ENCODE measurements around the gene TNIK.

TNIK gene

DNA sequence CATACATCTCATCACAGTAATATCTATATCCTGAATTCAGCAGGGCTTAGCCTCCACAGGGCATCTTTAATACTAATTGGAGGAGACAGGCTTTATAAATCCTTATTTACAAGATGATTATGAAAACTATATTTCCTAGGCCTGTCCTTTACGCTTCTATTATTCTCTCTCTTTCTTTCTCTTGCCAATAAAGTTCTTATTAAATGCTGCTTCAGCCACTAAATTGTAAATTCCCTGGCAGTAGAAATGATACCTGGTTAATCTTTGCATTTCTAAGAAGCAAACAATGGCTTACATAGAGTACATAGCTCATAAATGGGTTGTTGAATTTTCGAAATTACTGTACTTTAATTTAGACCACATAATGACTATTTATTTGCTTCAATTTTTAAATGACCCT is 43.5 kb downstream of the TNIK start:
- DNase-seq: no peak

GRCh38 chr3:171416061-171416460 is 44.1 kb downstream of the TNIK start:
- DNase-seq: no peak

- no peak for DNase-seq
These were observed 45.1 kb downstream of the TNIK start for GRCh38 chr3:171415070-171415469.

DNA sequence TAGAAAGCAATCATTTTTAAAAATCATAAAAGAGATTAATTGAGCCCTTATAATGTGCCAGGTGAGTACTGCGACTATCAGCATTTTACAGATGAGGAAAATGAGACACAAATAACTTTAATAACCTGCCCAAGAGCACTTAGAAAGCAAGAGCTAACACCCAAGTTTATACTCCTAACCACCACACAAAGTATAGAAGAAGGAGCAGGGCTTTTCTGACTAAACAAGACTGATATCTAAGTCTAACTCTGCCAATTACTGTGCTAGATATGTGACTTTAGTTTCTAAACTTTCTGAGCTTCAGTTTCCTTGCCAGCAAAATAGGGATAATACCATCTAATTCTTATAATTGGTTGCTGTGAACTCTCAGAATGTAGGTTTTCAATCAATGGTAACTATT is 47.7 kb downstream of the TNIK start:
- DNase-seq: no peak

- no peak for DNase-seq
These were observed 48.2 kb downstream of the TNIK start for GRCh38 chr3:171412054-171412453.

DNA sequence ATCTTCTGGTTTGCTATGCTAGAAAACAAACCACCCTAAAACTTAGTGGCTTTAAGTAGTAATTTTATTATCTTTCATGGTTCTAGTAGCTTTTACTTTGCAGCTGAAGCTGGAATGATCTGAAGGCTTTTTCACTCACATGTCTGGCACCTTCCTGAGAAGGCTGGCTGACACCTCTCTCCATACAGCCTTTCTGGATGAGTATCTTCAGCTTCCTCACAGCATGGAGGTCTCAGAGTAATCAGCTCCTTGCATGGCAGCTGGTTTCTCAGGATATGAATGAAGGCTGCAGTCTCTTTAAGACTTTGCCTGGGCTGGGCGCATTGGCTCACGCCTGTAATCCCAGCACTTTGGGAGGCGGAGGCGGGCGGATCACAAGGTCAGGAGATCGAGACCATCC is 50.0 kb downstream of the TNIK start:
- no peak for DNase-seq

DNA sequence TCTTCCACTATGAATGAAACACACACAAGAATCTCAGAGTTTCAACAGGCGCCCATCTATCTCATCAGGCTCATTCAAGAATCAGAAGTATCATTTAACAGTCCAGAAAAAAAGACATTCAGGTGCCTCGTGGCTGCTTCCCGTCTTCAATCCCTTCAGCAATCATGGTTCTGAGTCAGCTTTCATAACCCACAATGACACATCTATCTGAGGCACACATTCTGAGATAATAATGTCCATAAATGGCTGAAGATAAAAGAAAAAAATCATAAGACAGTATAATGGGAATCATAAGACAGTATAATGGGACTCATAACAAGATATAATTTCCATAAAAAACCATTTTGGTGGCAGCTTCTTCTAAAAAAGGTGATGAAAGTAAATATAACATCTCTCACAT is 52.4 kb downstream of the TNIK start:
- no peak for DNase-seq

DNA sequence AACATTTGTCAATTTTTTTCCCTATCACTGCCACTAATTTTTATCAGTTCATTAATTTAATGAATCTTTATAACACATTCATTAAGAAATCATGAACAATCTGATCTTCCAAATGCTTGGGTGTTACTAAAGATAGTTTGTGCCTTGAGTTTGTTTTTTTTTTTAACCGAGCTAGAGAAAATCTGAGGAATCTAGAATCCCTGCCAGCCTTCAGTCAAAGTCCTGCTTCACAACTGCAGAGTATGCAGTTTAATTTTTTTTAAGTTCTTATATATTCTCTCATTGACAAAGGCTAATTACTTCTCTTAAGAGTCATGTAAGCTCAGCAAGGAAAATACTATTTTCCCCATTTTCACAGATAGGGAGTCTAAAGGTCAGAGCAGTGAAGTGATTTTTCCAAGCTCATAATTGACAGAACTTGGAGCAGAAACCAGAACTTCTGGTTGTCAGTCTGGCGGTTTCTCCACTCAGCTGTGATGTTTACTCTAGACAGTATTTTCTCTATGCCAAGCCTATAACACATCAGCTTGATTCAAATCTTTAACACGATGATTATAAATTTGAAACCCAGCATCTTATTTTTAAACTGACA is 55.7 kb downstream of the TNIK start:
- no peak for DNase-seq

- no peak for DNase-seq
These were observed 57.9 kb downstream of the TNIK start for GRCh38 chr3:171402281-171402680.

GRCh38 chr3:171401432-171401831 is 58.8 kb downstream of the TNIK start:
- DNase-seq: no peak

- DNase-seq: no peak
These were observed 60.4 kb downstream of the TNIK start for GRCh38 chr3:171399842-171400241.

DNA sequence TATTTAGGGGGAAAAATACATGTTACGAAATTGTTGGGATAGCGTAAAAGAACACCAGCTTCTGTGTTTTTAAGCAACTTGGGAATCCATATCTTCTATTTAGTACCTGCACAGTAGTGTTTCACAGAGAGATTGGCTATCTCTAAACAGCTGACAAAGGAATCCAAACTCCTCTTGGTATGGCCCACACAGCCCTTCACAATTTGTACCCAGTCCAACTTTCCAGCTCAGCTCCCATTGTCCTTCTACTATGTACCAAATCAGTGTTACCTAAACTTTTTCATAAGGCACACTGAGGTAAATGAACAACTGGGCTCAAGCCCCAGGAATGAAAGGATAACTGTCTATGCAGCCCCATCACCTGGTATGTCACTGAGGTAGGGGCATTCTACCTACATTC is 61.9 kb downstream of the TNIK start:
- no peak for DNase-seq

DNA sequence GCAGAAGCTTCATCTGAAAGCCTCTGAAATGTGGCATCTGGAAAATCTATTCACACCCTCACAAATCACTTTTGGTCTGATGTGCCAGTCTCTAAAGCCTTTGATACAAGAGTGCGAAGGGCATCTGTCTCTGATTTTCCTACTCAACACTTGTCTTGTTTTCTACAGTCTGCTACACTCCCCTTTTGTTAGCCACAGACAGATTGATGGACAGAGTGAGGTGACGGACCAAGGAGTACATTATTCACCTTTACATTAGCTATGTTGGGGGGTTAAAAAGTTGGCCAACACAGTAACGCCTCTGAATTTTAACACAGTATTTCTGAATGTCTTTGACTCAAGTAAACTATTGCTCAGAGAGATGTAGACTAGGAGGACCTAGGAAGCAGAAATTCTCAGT is 63.1 kb downstream of the TNIK start:
- DNase-seq: no peak

DNA sequence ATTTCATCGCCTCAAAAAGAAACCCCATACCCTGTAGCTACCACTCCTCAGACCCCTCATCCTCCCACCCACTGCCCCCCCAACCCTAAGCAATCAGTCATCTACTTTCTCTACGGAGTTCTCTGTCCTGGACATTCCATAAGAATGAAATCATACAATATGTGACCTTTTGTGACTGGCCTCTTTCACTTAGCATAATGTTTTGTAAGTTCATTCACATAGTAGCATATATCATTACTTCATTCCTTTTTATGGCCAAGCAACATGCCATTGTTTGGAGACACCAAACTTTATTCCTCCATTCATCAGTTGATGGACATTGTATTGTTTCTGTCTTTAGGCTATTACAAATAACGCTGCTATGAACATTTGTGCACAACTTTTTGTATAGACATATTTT is 64.2 kb downstream of the TNIK start:
- no peak for DNase-seq

DNA sequence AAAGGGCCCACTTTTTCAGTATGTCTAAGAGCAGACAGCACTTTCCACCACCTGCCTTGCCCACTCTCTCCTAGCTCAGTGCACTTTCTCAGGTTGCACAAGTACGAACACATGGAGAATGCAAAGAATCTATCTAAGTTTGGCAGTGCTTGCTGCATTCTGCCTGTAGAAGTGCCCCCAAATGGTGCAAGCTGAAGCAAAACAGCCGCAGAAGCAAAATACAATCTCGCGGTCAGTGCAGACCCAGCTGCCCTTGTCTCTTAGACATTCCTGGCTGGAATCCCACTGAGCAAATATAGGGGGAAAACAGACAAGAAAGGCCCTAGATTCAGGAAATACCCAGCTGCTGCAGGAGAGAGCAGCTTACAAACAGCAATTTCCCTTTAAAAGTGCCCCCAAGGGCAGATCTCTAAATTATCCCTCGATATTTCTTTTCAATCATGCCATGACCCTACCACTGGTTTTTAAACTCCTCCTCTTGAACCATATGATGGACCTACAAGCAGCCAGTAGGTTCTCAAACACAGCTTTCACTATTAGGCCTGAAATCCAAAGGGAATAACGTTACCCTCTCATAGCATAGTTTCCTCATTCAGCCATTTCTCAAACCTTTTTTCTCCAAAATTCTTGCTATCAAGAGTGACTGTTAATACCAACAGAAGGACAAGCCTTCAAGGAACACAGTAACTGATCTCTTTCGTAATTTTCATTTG is 67.0 kb downstream of the TNIK start:
- no peak for DNase-seq

- no peak for DNase-seq
These were observed 68.8 kb downstream of the TNIK start for GRCh38 chr3:171391432-171391831.

DNA sequence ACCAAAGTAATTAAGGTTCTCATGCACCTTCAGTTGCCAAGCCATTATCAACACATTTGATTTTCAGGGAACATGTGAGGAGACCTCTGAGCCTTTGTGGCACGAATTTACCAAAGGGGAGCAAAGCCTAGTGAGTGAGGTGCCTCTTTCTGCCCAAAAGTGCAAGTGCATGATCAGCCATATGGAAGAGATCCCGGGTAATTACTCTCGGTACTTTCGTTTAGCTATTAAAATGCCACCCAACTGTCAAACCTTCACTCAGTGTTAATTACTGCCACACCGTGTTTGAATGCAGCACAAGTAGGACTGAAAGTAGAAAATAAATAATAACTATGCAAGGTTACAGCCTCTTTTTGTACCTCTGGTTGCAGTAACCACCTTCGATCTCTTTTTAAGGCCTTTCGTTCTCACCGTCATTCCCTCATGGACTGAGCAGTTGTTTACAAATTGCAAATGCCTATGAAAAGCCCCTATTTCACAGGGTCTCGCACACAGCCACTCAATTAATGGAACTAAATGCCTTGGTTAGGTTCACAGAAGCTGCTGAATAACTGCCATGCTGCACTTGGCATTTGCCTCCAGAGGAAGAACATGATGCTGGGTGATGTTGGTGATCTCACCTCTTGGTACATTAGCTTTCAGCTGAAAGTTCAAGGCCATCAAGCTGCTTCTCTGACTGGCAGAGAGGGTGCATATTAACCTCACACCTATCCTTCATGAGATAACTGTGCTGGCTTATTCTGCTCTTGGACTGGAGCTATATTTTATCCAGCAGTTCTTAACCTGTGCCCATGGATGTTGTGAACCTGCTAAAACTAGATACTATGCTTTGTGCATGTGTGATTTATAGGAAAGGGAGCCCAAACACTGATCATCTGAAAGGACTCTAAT is 69.9 kb downstream of the TNIK start:
- no peak for DNase-seq

GRCh38 chr3:171389491-171389890 is 70.7 kb downstream of the TNIK start:
- DNase-seq: no peak

DNA sequence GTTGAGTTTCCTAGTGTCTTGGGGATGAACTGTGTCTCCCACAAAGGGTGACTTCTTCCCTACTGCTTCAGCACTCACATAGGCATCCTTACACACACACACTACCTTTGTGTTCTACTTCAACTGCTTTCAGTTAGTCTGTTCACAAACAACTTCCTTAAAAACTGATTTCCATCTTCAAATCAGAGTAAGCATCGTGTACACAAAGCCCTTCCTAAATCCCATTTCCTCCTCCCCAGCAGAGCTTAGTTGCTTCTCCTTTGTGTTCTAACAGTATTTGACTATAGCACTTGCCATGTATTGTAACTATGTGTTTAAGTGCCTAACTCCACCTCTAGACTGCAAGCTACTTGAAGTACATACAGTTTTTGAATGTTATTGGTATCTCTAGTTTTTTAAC is 71.7 kb downstream of the TNIK start:
- no peak for DNase-seq

DNA sequence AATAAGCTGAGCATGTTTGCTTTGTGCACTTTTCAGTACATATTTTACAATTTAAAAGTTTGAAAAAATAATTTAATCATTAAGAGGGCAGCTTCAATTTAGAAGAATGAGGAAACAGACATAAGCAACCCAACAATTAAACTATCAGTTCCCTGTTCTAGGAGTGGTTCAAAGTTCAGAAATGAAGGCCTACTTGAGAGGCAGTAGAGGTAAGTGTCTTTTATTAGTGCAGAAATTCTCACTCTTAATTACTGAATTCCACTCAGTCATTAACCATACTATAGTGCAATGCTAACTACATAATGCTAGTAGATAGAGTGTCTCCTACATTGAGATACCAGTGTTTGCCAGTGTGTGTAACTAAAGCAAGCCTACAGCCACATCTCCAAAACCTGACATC is 73.1 kb downstream of the TNIK start:
- no peak for DNase-seq

DNA sequence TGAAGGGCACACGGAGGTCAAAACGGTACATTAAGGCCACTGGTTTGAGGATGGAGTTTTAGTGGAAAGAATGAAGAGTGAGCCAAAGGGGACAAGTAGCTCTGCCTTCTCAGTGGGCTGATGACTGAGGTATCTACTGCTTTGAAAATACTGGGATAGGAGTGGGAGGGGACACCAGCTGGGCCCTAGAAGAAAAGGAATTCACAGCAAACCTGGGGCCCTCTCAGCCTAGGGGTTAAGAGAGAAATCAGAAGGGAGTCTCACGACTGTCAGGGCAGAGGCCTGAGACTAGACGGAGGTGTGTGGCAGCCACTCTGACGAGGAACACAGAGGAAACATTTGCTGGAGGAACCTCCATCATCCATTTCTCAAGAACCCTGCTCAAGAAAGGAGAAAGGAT is 75.1 kb downstream of the TNIK start:
- no peak for DNase-seq

DNA sequence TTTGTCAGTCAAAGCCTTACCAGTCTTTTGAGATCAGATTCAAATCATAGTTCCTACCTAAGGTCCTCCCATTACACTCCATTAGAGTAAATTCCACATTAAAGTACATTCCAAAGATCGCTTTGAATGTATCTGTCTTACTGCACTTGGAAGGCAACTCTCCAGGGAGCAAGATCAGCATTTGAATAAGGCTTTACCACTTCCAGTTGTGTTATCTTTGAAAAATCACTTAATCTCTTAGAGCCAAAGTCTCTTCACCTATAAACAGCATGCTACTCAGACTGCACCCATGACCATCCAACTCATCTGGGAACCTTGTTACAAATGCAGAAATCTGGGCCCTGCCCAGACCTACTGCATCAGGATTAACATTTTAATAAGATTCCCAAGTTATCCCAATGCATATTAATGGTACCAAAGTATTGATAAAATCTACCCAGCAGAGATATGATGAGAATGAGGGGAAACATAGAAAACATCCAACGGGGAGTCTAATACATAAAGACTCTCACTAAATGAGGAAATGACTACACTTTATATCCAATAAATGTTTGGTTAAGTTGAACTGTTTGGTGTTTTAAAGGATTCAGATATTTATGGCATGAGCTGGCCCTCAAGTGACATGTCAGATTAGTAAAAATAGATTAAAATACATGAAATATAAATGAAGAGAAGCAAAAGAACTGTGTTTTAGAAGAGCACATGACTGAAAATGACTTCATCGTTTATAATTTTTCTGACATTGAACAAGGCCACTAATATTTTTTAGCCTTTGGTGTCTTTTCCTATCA is 75.9 kb downstream of the TNIK start:
- no peak for DNase-seq
